ENCODE measurements around the gene SKP2. TPM values are rescaled to one million over a fixed set of nuclear protein-coding genes. Genes with fewer than 3 reads are reported as not detected.
"Not testable (repeated sequence)": the region's sequence is repeated elsewhere in the genome, so short reads cannot be mapped to it uniquely, and the experiment has no call there.

The SKP2 gene
- total RNA-seq, 2 donors from 2014 or later: 10.4 to 10.8 TPM

DNA sequence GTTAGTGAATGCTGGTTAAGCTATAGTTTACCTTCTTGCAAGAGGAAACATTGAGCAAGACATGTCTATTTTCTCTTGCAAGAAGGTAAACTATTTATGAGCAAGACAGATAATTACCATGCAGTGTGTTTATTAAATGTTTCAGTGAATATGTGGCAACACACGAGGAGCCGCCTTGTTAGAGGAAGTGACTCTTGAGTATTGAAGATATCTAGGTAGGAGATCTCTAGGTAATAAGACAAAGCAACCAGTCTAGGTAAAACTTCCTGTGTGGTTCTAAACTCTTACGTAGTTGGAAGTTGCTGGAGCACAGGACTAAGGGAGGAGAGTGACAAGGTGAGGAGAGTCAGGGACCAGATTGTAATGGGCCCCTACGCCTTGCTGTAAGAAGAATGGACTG lies 16.8 kb downstream of the SKP2 start:
- peaks cover 21% of the 10 kb centered on the region for H3K4me1 Mint-ChIP-seq
- no peak overlapping the region for H3K4me3 Mint-ChIP-seq
- peak overlapping the region; percentile 84 for H3K27ac Mint-ChIP-seq
- ATAC-seq (peak; percentile 81), DNase-seq (no peak)
- no peaks in the 10 kb centered on the region for H3K9me3 ChIP-seq (ENCODE audit: control insufficient read depth, low read length, poor library complexity, severe bottlenecking)
- no peaks in the 10 kb centered on the region for H3K27me3 Mint-ChIP-seq
- H3K36me3 Mint-ChIP-seq (ENCODE audit: low read depth): peaks cover 6% of the 10 kb centered on the region

DNA sequence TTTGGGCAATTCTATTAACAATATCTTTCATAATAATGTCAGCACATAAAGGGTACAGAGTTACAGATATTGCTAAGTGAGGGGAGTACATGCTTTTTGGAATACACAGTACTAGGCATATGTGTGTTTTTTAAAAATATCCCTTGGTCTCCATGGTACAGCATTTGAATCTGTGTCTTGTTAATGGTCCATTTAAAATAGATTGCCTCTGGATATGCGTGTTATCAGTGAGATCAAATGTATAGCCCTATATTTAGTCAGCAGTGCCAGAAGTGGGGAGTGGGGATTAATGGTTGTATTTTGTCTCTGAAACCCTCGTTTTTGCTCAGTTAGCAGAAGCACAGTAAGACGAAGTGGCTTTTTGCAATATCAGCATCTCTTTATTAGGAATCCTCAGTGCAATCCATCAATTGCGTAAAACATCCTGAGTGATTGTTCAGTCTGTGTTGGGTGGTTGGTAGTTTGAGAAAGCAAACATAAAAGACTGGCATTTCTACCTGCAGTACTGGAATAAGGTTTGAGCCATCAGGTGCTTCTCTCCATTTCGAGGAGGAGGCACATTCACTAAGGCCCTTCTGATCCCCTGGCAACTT lies 19.0 kb downstream of the SKP2 start:
- no peak overlapping the region for H3K27ac Mint-ChIP-seq
- H3K4me1 Mint-ChIP-seq: peaks cover 22% of the 10 kb centered on the region
- no peak overlapping the region for H3K4me3 Mint-ChIP-seq
- no peaks in the 10 kb centered on the region for H3K9me3 ChIP-seq (ENCODE audit: control insufficient read depth, low read length, poor library complexity, severe bottlenecking)
- H3K27me3 Mint-ChIP-seq: no peaks in the 10 kb centered on the region
- ATAC-seq (no peak), DNase-seq (no peak)
- H3K36me3 Mint-ChIP-seq (ENCODE audit: low read depth): peaks cover 17% of the 10 kb centered on the region

DNA sequence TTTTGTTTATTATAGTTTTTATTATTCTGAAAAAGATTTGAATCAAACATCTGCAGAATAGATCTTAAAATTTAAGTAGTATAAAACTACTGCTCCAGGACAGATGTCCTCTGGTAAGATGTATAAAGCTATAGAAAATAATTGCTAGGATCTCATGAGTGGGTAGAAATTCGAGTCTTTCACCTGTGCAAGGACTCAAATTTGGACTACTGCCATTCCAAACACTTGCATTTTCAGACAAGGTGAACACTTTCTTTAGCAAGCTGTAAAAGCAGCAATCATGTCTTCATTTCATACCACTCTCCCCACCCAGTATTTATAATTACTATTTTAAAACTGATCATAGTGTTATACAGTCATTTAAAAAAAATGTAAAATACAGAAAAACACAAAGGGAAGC lies 20.7 kb downstream of the SKP2 start:
- Mint-ChIP-seq H3K27ac (no peak overlapping the region), H3K36me3 (ENCODE audit: low read depth) (peaks cover 13% of the 10 kb centered on the region)

DNA sequence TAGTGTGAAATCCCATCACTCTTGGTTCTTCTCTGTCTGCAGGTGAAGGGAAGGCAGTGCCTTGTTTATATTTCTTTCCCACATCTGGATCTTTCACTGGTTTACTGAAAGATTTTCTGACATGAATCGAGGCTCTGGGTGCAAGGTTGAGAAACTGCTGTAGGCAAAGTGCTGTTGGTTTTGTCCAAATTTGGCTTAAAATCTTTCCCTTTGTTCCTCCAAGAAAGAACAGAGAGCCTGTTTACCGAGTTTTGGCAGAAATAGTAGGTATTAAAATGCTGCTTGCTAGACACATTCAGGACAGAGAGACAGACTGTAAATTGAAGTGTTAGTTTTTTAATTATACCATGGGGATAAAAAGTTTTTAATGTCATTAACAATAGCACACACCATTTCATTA lies 21.5 kb downstream of the SKP2 start:
- ATAC-seq: no peak
- Mint-ChIP-seq H3K27ac (no peak overlapping the region), H3K4me1 (peaks cover 11% of the 10 kb centered on the region), H3K4me3 (no peak overlapping the region), H3K36me3 (ENCODE audit: low read depth) (peaks cover 11% of the 10 kb centered on the region), H3K27me3 (no peaks in the 10 kb centered on the region)
- DNase-seq: no peak
- H3K9me3 ChIP-seq (ENCODE audit: control insufficient read depth, low read length, poor library complexity, severe bottlenecking): no peaks in the 10 kb centered on the region

More for the DNA sequence above, 20.7 kb downstream of the SKP2 start:
- no peak for DNase-seq
- H3K9me3 ChIP-seq (ENCODE audit: control insufficient read depth, low read length, poor library complexity, severe bottlenecking): no peaks in the 10 kb centered on the region
- Mint-ChIP-seq H3K4me3 (no peak overlapping the region), H3K4me1 (peaks cover 19% of the 10 kb centered on the region), H3K27me3 (no peaks in the 10 kb centered on the region)
- ATAC-seq: no peak

DNA sequence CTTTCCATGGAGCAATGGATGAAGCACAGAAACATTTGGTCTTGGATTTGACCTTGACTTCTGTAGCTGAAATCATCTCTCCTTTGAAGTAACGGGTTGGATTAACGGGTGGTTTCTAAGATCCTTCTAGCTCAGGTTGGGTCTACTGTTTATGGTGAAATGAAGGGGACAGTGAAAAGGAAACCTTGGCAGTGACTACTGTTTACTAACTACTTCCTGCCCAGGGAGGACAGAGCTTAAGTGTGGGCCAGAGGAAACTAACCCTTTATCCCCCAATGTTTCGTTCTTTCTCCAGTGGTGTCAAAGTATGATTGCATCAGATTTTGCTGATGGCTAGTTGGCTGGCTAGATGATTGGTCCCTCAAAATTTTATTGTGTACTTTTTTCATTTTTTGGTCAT lies 22.2 kb downstream of the SKP2 start:
- H3K4me3 Mint-ChIP-seq: no peak overlapping the region
- H3K9me3 ChIP-seq (ENCODE audit: control insufficient read depth, low read length, poor library complexity, severe bottlenecking): no peaks in the 10 kb centered on the region
- DNase-seq (no peak), ATAC-seq (no peak)
- H3K4me1 Mint-ChIP-seq: peaks cover 6% of the 10 kb centered on the region
- no peaks in the 10 kb centered on the region for H3K27me3 Mint-ChIP-seq
- H3K36me3 Mint-ChIP-seq (ENCODE audit: low read depth): peaks cover 11% of the 10 kb centered on the region
- H3K27ac Mint-ChIP-seq: peak overlapping the region; percentile 76

DNA sequence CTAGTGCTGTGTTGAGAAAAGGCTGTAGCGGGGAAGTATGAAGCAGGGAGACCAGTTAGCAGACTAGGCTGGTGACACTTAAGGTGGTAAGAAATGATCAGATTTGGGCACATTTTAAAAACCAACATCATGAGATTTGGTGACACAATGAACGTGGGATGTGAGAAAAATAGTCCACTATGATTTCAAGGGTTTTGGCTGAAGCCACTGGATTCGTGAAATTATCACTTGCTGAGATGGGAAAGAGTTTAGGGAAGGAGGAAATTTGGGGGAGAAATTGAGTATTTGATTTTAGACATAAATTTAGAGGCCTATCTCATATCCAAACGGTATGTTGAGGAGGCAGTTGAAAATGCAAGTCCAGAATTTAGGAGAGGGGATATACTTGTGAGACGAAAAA lies 23.1 kb downstream of the SKP2 start:
- H3K9me3 ChIP-seq (ENCODE audit: control insufficient read depth, low read length, poor library complexity, severe bottlenecking): no peaks in the 10 kb centered on the region
- ATAC-seq: no peak
- DNase-seq: no peak
- Mint-ChIP-seq H3K27ac (peak overlapping the region; percentile 76), H3K4me1 (peaks cover 3% of the 10 kb centered on the region), H3K36me3 (ENCODE audit: low read depth) (peaks cover 13% of the 10 kb centered on the region), H3K4me3 (no peak overlapping the region), H3K27me3 (no peaks in the 10 kb centered on the region)

DNA sequence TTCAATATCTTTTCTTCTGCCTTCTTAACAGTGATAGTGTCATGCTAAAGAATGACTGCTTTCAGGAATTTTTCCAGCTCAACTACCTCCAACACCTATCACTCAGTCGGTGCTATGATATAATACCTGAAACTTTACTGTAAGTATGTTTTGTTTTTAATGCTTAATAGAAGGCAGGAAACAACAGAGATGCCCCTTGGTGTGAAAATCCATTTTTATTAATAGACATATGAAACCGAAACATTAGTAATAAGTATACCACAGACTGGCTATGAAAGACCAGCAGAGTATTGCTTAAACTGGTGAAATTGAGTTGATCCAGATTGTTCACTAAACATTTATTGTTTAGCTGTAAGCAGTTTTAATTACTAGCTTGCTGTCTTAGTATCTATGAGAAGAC lies 25.2 kb downstream of the SKP2 start:
- DNase-seq: no peak
- no peaks in the 10 kb centered on the region for H3K27me3 Mint-ChIP-seq

DNA sequence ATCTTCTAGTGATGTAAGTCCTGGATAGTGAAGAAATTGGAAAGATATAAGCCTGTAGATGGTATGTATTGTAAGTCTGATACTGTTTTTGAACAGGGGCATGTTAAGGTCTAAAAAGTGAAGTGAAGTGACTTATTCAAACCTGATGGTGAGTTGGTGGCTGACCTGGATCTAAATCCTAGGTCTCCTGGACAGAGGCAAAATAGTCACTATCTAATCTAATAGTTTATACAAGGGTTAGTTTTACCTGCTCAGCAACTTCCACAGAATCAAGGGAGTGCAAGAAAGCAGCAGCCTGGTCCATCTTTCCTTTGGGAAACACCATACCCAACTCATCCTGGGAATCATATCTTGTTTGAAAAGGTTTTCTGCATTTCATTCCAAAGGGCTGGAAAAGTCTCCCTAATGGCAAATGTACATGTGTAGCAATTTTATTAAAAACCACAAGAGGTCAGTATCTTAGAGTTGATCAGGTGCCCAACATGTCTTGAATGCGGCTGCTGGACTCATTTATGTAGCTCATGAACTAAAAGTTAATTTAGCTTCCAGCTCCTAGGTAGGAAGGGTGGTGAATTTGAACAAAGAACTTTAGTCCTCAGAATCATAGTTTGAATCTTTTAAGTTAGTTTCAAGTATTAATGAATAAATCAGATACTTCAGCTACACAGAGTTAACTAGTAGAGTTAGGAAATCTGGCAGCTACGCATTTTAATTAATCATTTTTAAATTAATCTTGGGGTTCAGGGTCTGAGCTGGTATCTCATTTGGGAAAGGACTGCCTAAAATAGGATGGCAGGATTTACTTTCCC lies 26.0 kb downstream of the SKP2 start:
- no peaks in the 10 kb centered on the region for H3K27me3 Mint-ChIP-seq
- ATAC-seq: no peak
- DNase-seq: no peak
- no peak overlapping the region for H3K4me3 Mint-ChIP-seq
- peaks cover 19% of the 10 kb centered on the region for H3K36me3 Mint-ChIP-seq (ENCODE audit: low read depth)
- H3K4me1 Mint-ChIP-seq: peaks cover 8% of the 10 kb centered on the region
- H3K9me3 ChIP-seq (ENCODE audit: control insufficient read depth, low read length, poor library complexity, severe bottlenecking): no peaks in the 10 kb centered on the region
- H3K27ac Mint-ChIP-seq: no peak overlapping the region

More for the DNA sequence above, 25.2 kb downstream of the SKP2 start:
- ATAC-seq: no peak
- no peaks in the 10 kb centered on the region for H3K9me3 ChIP-seq (ENCODE audit: control insufficient read depth, low read length, poor library complexity, severe bottlenecking)
- H3K27ac Mint-ChIP-seq: no peak overlapping the region
- H3K4me1 Mint-ChIP-seq: peaks cover 8% of the 10 kb centered on the region
- peaks cover 19% of the 10 kb centered on the region for H3K36me3 Mint-ChIP-seq (ENCODE audit: low read depth)
- H3K4me3 Mint-ChIP-seq: no peak overlapping the region

DNA sequence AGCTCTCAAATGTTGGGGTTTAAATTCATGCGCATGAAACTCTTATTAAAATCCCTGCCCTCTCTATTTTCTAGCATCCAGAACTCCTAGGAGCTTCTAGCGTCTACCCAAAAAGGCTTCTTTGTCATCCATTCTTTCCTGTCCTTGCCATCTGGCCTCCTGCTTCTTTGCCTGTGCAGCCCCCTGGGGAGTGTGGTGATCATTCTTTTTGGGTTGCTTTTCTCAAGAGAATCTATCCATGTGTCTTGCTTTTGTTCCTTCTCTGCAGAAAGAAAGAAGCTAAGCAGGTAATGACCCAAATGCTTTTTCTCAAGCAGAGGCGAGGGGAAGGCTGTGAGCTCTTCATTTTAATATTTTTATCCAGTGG lies 26.6 kb downstream of the SKP2 start:
- no peak for ATAC-seq
- H3K9me3 ChIP-seq (ENCODE audit: control insufficient read depth, low read length, poor library complexity, severe bottlenecking): no peaks in the 10 kb centered on the region
- Mint-ChIP-seq H3K4me3 (no peak overlapping the region), H3K4me1 (peaks cover 8% of the 10 kb centered on the region), H3K27me3 (no peaks in the 10 kb centered on the region), H3K36me3 (ENCODE audit: low read depth) (peaks cover 19% of the 10 kb centered on the region), H3K27ac (no peak overlapping the region)
- DNase-seq: no peak

DNA sequence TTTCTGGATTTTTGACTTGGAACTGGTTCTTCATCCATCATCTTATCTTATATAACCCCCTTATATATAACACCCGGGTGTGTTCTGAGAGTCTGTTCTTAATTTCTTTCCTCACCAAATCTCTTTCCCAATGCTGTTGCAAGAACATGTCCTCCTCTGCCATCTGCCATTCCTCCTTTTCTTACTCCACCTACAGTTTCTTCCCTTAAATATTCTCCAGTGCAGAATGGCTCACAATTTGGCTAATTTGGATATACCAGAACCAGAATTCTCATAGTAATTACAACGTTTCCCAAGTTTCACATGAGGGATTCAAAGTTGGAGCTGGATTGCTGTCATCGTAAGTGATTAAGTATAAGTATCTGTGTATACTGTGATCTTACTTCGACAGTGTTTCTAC lies 28.0 kb downstream of the SKP2 start:
- peak overlapping the region; percentile 51 for H3K27ac Mint-ChIP-seq
- peaks cover 5% of the 10 kb centered on the region for H3K4me1 Mint-ChIP-seq

DNA sequence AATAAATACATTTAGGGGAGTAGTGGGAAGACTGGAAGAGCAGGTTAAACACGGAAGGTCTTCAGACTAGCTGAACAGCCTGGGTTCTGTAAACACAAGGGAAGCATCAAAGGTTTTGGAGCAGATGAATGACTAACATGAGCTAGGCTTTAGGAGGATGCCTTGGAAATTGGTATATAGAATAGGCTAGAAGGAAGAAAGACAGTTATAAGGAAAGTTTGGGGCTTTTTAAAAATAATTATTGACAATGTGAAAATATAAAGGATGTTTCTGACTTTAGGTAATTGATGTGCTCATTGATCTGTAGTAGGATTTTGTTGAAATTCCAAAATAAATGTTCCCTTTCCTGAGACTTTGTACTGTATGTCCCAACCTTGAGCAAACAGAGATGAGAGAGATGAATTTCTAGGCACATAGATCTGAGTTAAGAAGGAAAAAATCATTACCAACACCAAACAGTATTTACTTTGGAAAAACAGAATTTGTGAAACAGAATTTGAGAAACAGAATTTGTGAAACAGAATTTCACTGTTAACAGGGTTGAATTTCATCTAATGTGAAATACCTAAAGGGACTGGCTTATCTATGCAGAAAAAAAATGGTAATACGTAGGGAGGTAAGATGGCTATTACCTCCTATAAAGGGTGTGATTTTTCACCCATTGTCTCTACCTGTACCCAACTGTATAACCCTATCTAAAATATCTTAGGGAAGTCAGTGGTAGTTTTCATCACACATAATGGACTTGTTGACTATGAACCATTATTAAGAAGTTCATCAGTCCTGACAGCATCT lies 28.8 kb downstream of the SKP2 start:
- no peak for DNase-seq
- Mint-ChIP-seq H3K4me3 (no peak overlapping the region), H3K36me3 (ENCODE audit: low read depth) (peaks cover 9% of the 10 kb centered on the region), H3K4me1 (peaks cover 5% of the 10 kb centered on the region), H3K27ac (peak overlapping the region; percentile 51), H3K27me3 (no peaks in the 10 kb centered on the region)
- no peaks in the 10 kb centered on the region for H3K9me3 ChIP-seq (ENCODE audit: control insufficient read depth, low read length, poor library complexity, severe bottlenecking)
- ATAC-seq: no peak

More for the DNA sequence above, 28.0 kb downstream of the SKP2 start:
- DNase-seq (no peak), ATAC-seq (no peak)
- Mint-ChIP-seq H3K4me3 (no peak overlapping the region), H3K36me3 (ENCODE audit: low read depth) (peaks cover 13% of the 10 kb centered on the region), H3K27me3 (no peaks in the 10 kb centered on the region)
- no peaks in the 10 kb centered on the region for H3K9me3 ChIP-seq (ENCODE audit: control insufficient read depth, low read length, poor library complexity, severe bottlenecking)

DNA sequence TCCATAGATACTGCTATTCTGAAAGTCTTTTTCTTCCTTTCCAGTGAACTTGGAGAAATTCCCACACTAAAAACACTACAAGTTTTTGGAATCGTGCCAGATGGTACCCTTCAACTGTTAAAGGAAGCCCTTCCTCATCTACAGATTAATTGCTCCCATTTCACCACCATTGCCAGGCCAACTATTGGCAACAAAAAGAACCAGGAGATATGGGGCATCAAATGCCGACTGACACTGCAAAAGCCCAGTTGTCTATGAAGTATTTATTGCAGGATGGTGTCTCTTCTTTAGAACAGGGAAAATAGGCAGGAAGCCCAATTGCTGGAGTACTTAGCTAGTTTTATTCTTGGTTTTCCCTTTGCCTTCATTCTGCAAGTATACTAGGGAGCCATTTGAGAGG lies 29.9 kb downstream of the SKP2 start:
- H3K4me1 Mint-ChIP-seq: peaks cover 5% of the 10 kb centered on the region
- no peak for DNase-seq
- H3K9me3 ChIP-seq (ENCODE audit: control insufficient read depth, low read length, poor library complexity, severe bottlenecking): no peaks in the 10 kb centered on the region
- peak overlapping the region; percentile 9 for H3K4me3 Mint-ChIP-seq
- ATAC-seq: no peak
- no peaks in the 10 kb centered on the region for H3K27me3 Mint-ChIP-seq
- H3K36me3 Mint-ChIP-seq (ENCODE audit: low read depth): peaks cover 11% of the 10 kb centered on the region
- H3K27ac Mint-ChIP-seq: no peak overlapping the region

DNA sequence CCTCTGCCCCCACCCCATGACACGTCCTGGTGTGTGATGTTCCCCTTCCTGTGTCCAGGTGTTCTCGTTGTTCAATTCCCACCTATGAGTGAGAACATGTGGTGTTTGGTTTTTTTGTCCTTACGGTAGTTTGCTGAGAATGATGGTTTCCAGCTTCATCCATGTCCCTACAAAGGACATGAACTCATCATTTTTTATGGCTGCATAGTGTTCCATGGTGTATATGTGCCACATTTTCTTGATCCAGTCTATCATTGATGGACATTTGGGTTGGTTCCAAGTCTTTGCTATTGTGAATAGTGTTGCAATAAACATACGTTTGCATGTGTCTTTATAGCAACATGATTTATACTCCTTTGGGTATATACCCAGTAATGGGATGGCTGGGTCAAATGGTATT lies 32.5 kb downstream of the SKP2 start:
- not testable (repeated sequence) for DNase-seq; H3K4me3 Mint-ChIP-seq; H3K9me3 ChIP-seq (ENCODE audit: control insufficient read depth, low read length, poor library complexity, severe bottlenecking); H3K4me1 Mint-ChIP-seq; H3K27me3 Mint-ChIP-seq; ATAC-seq; H3K27ac Mint-ChIP-seq
- peaks cover 13% of the 10 kb centered on the region for H3K36me3 Mint-ChIP-seq (ENCODE audit: low read depth)

Data from T-helper 17 cell (primary cell).